DND-41 (cell line): ENCODE results near the gene CA5B.

ENCODE experiments used
- CTCF ChIP-seq: IDR thresholded peaks from 2 replicates; pipeline ENCODE4 v1.5.1; 2012; ENCODE audit warnings: borderline replicate concordance, low read length, moderate library complexity, mild to moderate bottlenecking; ENCODE audit not compliant: poor library complexity, severe bottlenecking; ENCODE audit errors: extremely low read depth
- EZH2 ChIP-seq: IDR thresholded peaks from 3 replicates; pipeline ENCODE4 v1.6.1; 2012; ENCODE audit warnings: borderline replicate concordance, low read depth, mild to moderate bottlenecking, moderate library complexity, low read length, inconsistent platforms; ENCODE audit not compliant: severe bottlenecking

- TF ChIP-seq CTCF (no peak), EZH2 (no peak)
Measured at GRCh38 chrX:15790769-15791290, 52.8 kb downstream of the CA5B start.
